Ovary (tissue), 9 donors: ENCODE measurements around the gene SGCD. TPM values are rescaled to one million over a fixed set of nuclear protein-coding genes. Genes with fewer than 3 reads are reported as not detected.

Source experiments
- DNase-seq, 5 donors: peaks; one replicate each; pipeline ENCODE4 v3.0.0-alpha.2; 2019 to 2020
- H3K27ac ChIP-seq, 2 donors: fragments of 200-600 bp; one replicate each; pipeline versions ENCODE4 v1.5.1 to v1.8.0; 2019 to 2022
- H3K27me3 ChIP-seq: fragments of 200-600 bp; one replicate; pipeline ENCODE4 v1.8.0; 2022
- H3K36me3 ChIP-seq: fragments of 200-600 bp; sonication (generic); one replicate; pipeline ENCODE4 v1.5.1; 2019
- H3K4me1 ChIP-seq: one replicate; pipeline ENCODE4 v1.8.1; 2013; ENCODE audit warnings: mild to moderate bottlenecking, moderate library complexity; ENCODE audit not compliant: insufficient read depth
- H3K4me3 ChIP-seq: fragments of 200-600 bp; sonication (generic); one replicate; pipeline ENCODE4 v1.5.1; 2017
- H3K9me3 ChIP-seq, 2 donors: fragments of 200-600 bp in 1 of 2; sonication (generic) in 1 of 2; one replicate each; pipeline versions ENCODE4 v1.5.1 to v1.8.1; 2013 to 2019; ENCODE audit warnings: mild to moderate bottlenecking in 1 of 2, moderate library complexity in 1 of 2
- EP300 ChIP-seq: sonication (generic); formaldehyde crosslinking; IDR thresholded peaks from one replicate; pipeline ENCODE4 v1.6.1; 2017; ENCODE audit warnings: antibody characterized with exemption
- POLR2A ChIP-seq: fragments of 450-650 bp; IDR thresholded peaks from one replicate; pipeline ENCODE4 v1.6.1; 2017; ENCODE audit warnings: antibody characterized with exemption, mild to moderate bottlenecking, moderate library complexity
- WGBS, 3 donors: extraction: QIAGEN DNeasy Blood & Tissue Kit in 1 of 3; methylation state at CpG; one replicate each; pipeline versions ENCODE4 v1.1.5 to v1.1.7; 2013 to 2017; 5-methylcytosine and 5-hydroxymethylcytosine counted together
- intact Hi-C, 4 donors: fragments of 100-400 bp; cut with DNase I; formaldehyde crosslinking; loops; one replicate each; pipeline versions ENCODE4 v1.11.0 to v1.15.1; 2022 to 2023
- polyA plus RNA-seq, 2 donors: library from polyadenylated mRNA; stranded (reverse); fragments of 200-250 nt in 1 of 2; fragments of 350-450 nt in 1 of 2; fragmentation: Illumina TruSeq in 1 of 2; extraction: RNeasy Lipid Tissue Mini Kit (QIAGEN cat#74804) in 1 of 2; gene quantifications; one replicate each; pipeline ENCODE4 v1.2.3, GENCODE V29; 2013 to 2014
- total RNA-seq, 7 donors: library from RNA; depleted of rRNA in 2 of 7; stranded (reverse); fragments of >200 nt in 2 of 7; fragmentation: NEBNext Ultra II Directional in 3 of 7; extraction: Animal tissue kit (Norgen Biotek cat#: 25700) in 3 of 7; gene quantifications; one replicate each; pipeline versions ENCODE4 v1.1.0 to v1.2.4, GENCODE V29; 2016 to 2023
- TF ChIP-seq, protein P1 (sequence below), 3 donors: fragments of 450-650 bp in 2 of 3; fragments of 200-600 bp in 1 of 3; IDR thresholded peaks; one replicate each; pipeline versions ENCODE4 v1.5.1 to v1.8.0; 2016 to 2022; ENCODE audit warnings: antibody characterized with exemption in 3 of 3, mild to moderate bottlenecking in 1 of 3
- donor health status: DM: no; HTN: no; CAD: no; lungs with moderate emphysema.
- donor health status: DM: no; HTN: no; CAD: no.
- donor health status: Bipolar disorder and iron deficiency.
- donor health status: DM: yes; HTN: yes; CAD: no.
- donor health status: DM: no; HTN: no; CAD: no.
- donor health status: DM: yes; HTN: yes; CAD: no.

The SGCD gene
- total and polyA plus RNA-seq, 9 donors, result 3.7 to 24.0 (median 12.9) TPM

DNA sequence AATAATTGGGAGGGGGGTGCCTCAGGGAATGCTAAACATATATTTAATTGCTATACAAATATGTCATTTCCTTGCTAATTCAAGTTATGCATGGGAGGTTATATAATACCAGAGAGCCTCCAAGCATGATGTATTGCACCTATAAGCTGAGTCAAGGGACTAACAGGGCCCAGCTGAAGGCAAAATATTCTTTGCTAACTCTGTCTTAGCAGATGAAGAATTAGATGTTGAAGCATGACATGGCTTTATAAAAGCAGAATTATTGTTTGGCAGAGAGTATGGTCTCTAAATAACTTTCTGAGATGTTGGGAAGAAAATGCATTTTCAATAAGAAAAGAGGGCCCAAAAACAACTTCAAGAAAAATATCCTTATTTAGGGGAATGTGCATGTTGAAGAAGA lies 60.4 kb downstream of the SGCD start:
- DNase-seq, result no peak
- intact Hi-C loops, result no loop called here

GRCh38 chr5:156388233-156388632 lies 61.3 kb downstream of the SGCD start:
- no peaks in the 10 kb centered on the region for H3K9me3 ChIP-seq
- intact Hi-C loops, result no loop called here
- WGBS, 3 donors, result 45 to 70% (median 59%) methylated on average over 2 of the region's 2 CpGs
- no peak overlapping the region for H3K27ac ChIP-seq
- DNase-seq, result no peak
- no peak overlapping the region for H3K4me3 ChIP-seq
- H3K4me1 ChIP-seq, result peaks cover 2% of the 10 kb centered on the region
- TF ChIP-seq, protein P1, sequence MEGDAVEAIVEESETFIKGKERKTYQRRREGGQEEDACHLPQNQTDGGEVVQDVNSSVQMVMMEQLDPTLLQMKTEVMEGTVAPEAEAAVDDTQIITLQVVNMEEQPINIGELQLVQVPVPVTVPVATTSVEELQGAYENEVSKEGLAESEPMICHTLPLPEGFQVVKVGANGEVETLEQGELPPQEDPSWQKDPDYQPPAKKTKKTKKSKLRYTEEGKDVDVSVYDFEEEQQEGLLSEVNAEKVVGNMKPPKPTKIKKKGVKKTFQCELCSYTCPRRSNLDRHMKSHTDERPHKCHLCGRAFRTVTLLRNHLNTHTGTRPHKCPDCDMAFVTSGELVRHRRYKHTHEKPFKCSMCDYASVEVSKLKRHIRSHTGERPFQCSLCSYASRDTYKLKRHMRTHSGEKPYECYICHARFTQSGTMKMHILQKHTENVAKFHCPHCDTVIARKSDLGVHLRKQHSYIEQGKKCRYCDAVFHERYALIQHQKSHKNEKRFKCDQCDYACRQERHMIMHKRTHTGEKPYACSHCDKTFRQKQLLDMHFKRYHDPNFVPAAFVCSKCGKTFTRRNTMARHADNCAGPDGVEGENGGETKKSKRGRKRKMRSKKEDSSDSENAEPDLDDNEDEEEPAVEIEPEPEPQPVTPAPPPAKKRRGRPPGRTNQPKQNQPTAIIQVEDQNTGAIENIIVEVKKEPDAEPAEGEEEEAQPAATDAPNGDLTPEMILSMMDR (IDR thresholded peaks at IDR 0.05), result no peak
- TF ChIP-seq POLR2A, result no peak
- TF ChIP-seq EP300, result no peak
- no peaks in the 10 kb centered on the region for H3K27me3 ChIP-seq
- no peaks in the 10 kb centered on the region for H3K36me3 ChIP-seq

More for the DNA sequence above, 60.4 kb downstream of the SGCD start:
- TF ChIP-seq, protein P1 (IDR thresholded peaks at IDR 0.05), result no peak
- TF ChIP-seq EP300, result no peak
- TF ChIP-seq POLR2A, result no peak
- H3K27ac ChIP-seq, result no peak overlapping the region
- no peaks in the 10 kb centered on the region for H3K9me3 ChIP-seq
- H3K36me3 ChIP-seq, result no peaks in the 10 kb centered on the region
- H3K27me3 ChIP-seq, result no peaks in the 10 kb centered on the region
- peaks cover 2% of the 10 kb centered on the region for H3K4me1 ChIP-seq
- no peak overlapping the region for H3K4me3 ChIP-seq

DNA sequence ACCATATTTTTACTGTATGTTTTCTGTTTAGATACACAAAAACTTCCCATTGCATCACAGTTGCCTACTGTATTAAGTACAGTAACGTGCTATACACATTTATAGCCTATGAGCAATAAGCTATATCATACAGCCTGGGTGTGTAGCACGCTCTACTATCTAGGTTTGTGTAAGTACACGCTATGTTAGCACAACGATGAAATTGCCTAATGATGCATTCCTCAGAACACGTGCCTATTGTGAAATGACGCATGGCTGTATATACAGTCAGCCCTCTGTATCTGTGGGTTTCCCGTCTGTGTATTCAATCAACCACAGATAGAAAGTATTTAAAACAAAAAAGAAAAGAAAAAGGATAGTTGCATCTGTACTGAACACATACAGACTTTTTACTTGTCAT lies 64.2 kb downstream of the SGCD start:
- intact Hi-C loops, result no loop called here
- TF ChIP-seq POLR2A (no peak), EP300 (no peak)
- TF ChIP-seq, protein P1 (IDR thresholded peaks at IDR 0.05), result no peak
- Histone ChIP-seq H3K4me3 (no peak overlapping the region), H3K27me3 (no peaks in the 10 kb centered on the region), H3K36me3 (no peaks in the 10 kb centered on the region), H3K27ac (no peak overlapping the region), H3K4me1 (peaks cover 2% of the 10 kb centered on the region), H3K9me3 (no peaks in the 10 kb centered on the region)
- 87 to 94% (median 91%) methylated on average over 7 of the region's 7 CpGs for WGBS, 3 donors
- no peak for DNase-seq

DNA sequence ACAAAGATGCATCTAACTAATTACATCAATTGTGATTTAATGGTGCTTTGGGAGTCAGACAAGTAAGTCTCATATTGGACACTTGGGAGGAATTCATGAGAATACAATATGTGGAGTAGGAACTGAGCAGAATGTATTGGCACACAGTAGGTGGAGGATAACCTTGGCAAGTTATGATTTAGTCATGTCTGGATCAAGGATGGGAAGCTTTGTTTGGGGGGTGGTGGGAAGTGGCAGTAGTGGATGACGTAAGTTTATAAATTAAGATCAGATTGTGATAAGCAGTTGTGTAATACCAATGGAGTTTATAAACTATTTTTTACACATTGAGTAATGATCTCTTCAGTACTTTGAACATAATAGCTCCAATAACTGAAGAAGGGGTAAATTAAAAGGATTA lies 67.0 kb downstream of the SGCD start:
- H3K27ac ChIP-seq, result no peak overlapping the region
- 84 to 100% (median 95%) methylated on average over 1 of the region's 1 CpG for WGBS, 3 donors
- H3K27me3 ChIP-seq, result no peaks in the 10 kb centered on the region
- H3K9me3 ChIP-seq, result no peaks in the 10 kb centered on the region
- DNase-seq, result no peak
- no peaks in the 10 kb centered on the region for H3K36me3 ChIP-seq
- TF ChIP-seq EP300, result no peak
- no peak overlapping the region for H3K4me3 ChIP-seq
- H3K4me1 ChIP-seq, result peaks cover 11% of the 10 kb centered on the region
- intact Hi-C loops, result no loop called here

- peak in 1 of 5 donors; percentile 58 for DNase-seq
- H3K27ac ChIP-seq, result no peak overlapping the region
- no peak overlapping the region for H3K4me3 ChIP-seq
- WGBS, 3 donors, result 37 to 59% (median 59%) methylated on average over 6 of the region's 6 CpGs
- H3K9me3 ChIP-seq, result no peaks in the 10 kb centered on the region
- intact Hi-C loops, result no loop called here
- TF ChIP-seq EP300 (no peak), POLR2A (no peak)
- TF ChIP-seq, protein P1 (IDR thresholded peaks at IDR 0.05), result no peak
- peaks cover 11% of the 10 kb centered on the region for H3K4me1 ChIP-seq
- no peaks in the 10 kb centered on the region for H3K36me3 ChIP-seq
- no peaks in the 10 kb centered on the region for H3K27me3 ChIP-seq
Observed at GRCh38 chr5:156394642-156395305, 67.8 kb downstream of the SGCD start.
